ENCODE measurements around the gene ING4.

GRCh38 chr12:6697584-6698351 is 34.8 kb upstream of the ING4 start:
- TF ChIP-seq, protein P1, sequence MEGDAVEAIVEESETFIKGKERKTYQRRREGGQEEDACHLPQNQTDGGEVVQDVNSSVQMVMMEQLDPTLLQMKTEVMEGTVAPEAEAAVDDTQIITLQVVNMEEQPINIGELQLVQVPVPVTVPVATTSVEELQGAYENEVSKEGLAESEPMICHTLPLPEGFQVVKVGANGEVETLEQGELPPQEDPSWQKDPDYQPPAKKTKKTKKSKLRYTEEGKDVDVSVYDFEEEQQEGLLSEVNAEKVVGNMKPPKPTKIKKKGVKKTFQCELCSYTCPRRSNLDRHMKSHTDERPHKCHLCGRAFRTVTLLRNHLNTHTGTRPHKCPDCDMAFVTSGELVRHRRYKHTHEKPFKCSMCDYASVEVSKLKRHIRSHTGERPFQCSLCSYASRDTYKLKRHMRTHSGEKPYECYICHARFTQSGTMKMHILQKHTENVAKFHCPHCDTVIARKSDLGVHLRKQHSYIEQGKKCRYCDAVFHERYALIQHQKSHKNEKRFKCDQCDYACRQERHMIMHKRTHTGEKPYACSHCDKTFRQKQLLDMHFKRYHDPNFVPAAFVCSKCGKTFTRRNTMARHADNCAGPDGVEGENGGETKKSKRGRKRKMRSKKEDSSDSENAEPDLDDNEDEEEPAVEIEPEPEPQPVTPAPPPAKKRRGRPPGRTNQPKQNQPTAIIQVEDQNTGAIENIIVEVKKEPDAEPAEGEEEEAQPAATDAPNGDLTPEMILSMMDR (IDR thresholded peaks at IDR 0.05) = peak; percentile 64
- TF ChIP-seq, protein P2, sequence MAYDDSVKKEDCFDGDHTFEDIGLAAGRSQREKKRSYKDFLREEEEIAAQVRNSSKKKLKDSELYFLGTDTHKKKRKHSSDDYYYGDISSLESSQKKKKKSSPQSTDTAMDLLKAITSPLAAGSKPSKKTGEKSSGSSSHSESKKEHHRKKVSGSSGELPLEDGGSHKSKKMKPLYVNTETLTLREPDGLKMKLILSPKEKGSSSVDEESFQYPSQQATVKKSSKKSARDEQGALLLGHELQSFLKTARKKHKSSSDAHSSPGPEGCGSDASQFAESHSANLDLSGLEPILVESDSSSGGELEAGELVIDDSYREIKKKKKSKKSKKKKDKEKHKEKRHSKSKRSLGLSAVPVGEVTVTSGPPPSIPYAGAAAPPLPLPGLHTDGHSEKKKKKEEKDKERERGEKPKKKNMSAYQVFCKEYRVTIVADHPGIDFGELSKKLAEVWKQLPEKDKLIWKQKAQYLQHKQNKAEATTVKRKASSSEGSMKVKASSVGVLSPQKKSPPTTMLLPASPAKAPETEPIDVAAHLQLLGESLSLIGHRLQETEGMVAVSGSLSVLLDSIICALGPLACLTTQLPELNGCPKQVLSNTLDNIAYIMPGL (CRISPR knock-in tag; IDR thresholded peaks at IDR 0.05; ENCODE audit: borderline replicate concordance) = no peak

All from A549 (cell line).